GM23338 (cell line): ENCODE measurements around the gene KLC1. TPM values are rescaled to one million over a fixed set of nuclear protein-coding genes. Genes with fewer than 3 reads are reported as not detected.
A peak's percentile ranks its signal among the peaks of the same experiment; 100 is the strongest.

Source experiments
- ATAC-seq: fragments of 200-7000 bp; cut with Tn5 transposase; 3 replicates; pipeline ENCODE4 v1.9.1; 2020
- DNase-seq: peaks from one replicate; pipeline ENCODE4 v3.0.0-alpha.2; 2015; ENCODE audit warnings: low spot score
- H2AFZ ChIP-seq: fragments of 200-600 bp; sonication (generic); 2 replicates; pipeline ENCODE4 v1.8.0; 2016; ENCODE audit warnings: antibody characterized with exemption, mild to moderate bottlenecking, moderate library complexity
- H3F3A ChIP-seq: fragments of 200-600 bp; sonication (generic); replicated peaks from 2 replicates; pipeline ENCODE4 v1.8.0; 2017; ENCODE audit warnings: antibody characterized with exemption, mixed run types, low read depth
- H3K27ac ChIP-seq: fragments of 200-600 bp; sonication (generic); 2 replicates; pipeline ENCODE4 v1.6.1; 2016; ENCODE audit warnings: low read depth
- H3K27me3 ChIP-seq: fragments of 200-600 bp; sonication (generic); 2 replicates; pipeline ENCODE4 v1.8.0; 2016; ENCODE audit warnings: mild to moderate bottlenecking, mixed run types, moderate library complexity; ENCODE audit not compliant: insufficient read depth
- H3K36me3 ChIP-seq: fragments of 200-600 bp; sonication (generic); 2 replicates; pipeline ENCODE4 v1.8.0; 2016; ENCODE audit warnings: mild to moderate bottlenecking; ENCODE audit not compliant: insufficient read depth
- H3K4me1 ChIP-seq: fragments of 200-600 bp; sonication (generic); 2 replicates; pipeline ENCODE4 v1.8.0; 2016; ENCODE audit warnings: mild to moderate bottlenecking, moderate library complexity; ENCODE audit not compliant: insufficient read depth
- H3K4me2 ChIP-seq: fragments of 200-600 bp; sonication (generic); 2 replicates; pipeline ENCODE4 v1.7.1; 2017; ENCODE audit warnings: mixed run types
- H3K4me3 ChIP-seq: fragments of 200-600 bp; sonication (generic); 2 replicates; pipeline ENCODE4 v1.6.1; 2016; ENCODE audit warnings: mixed run types
- H3K79me2 ChIP-seq: fragments of 200-600 bp; sonication (generic); replicated peaks from 2 replicates; pipeline ENCODE4 v1.8.0; 2017; ENCODE audit warnings: mild to moderate bottlenecking; ENCODE audit not compliant: insufficient read depth
- H3K9me2 ChIP-seq: fragments of 200-600 bp; sonication (generic); 2 replicates; pipeline ENCODE4 v1.8.0; 2017; ENCODE audit not compliant: insufficient read depth
- H4K20me1 ChIP-seq: fragments of 200-600 bp; sonication (generic); replicated peaks from 2 replicates; pipeline ENCODE4 v1.8.0; 2017; ENCODE audit warnings: mild to moderate bottlenecking; ENCODE audit not compliant: insufficient read depth
- H3K27ac Mint-ChIP-seq: 2 replicates; pipeline ENCODE4 v1.8.0; 2020; ENCODE audit warnings: inconsistent platforms, mild to moderate bottlenecking, moderate library complexity, mixed read lengths
- H3K27me3 Mint-ChIP-seq: 3 replicates; pipeline ENCODE4 v1.8.0; 2022; ENCODE audit warnings: low read depth, mild to moderate bottlenecking, moderate library complexity, mixed read lengths, inconsistent platforms; ENCODE audit not compliant: insufficient read depth, poor library complexity
- H3K36me3 Mint-ChIP-seq: 3 replicates; pipeline ENCODE4 v1.8.0; 2021; ENCODE audit warnings: low read depth, mild to moderate bottlenecking, inconsistent platforms, moderate library complexity, mixed read lengths
- H3K4me1 Mint-ChIP-seq: 3 replicates; pipeline ENCODE4 v1.8.0; 2020; ENCODE audit warnings: mild to moderate bottlenecking, inconsistent platforms, mixed read lengths
- H3K4me3 Mint-ChIP-seq: 3 replicates; pipeline ENCODE4 v1.8.0; 2021; ENCODE audit warnings: moderate library complexity, mild to moderate bottlenecking, inconsistent platforms, mixed read lengths
- H3K9me3 Mint-ChIP-seq: 3 replicates; pipeline ENCODE4 v1.8.0; 2020; ENCODE audit warnings: moderate library complexity, mild to moderate bottlenecking, inconsistent platforms, mixed read lengths
- CREB1 ChIP-seq: fragments of 250-450 bp; sonication (Bioruptor Pico); IDR thresholded peaks from 2 replicates; pipeline ENCODE4 v1.5.0; 2020; ENCODE audit warnings: low read depth, mild to moderate bottlenecking, moderate library complexity
- ETS1 ChIP-seq: IDR thresholded peaks from 2 replicates; pipeline ENCODE4 v1.6.1; 2016; ENCODE audit warnings: antibody characterized with exemption
- EZH2 ChIP-seq: fragments of 200-600 bp; sonication (generic); IDR thresholded peaks from one replicate; pipeline ENCODE4 v1.8.0; 2017; ENCODE audit warnings: antibody characterized with exemption, mild to moderate bottlenecking, low read depth; ENCODE audit not compliant: unreplicated experiment
- EZH2phosphoT487 ChIP-seq: fragments of 200-600 bp; sonication (generic); IDR thresholded peaks from one replicate; pipeline ENCODE4 v1.8.1; 2018; ENCODE audit warnings: antibody characterized with exemption; ENCODE audit not compliant: unreplicated experiment
- JUNB ChIP-seq: IDR thresholded peaks from one replicate; pipeline ENCODE4 v1.6.1; 2016; ENCODE audit warnings: antibody characterized with exemption; ENCODE audit not compliant: unreplicated experiment
- NANOG ChIP-seq: IDR thresholded peaks from 2 replicates; pipeline ENCODE4 v1.6.1; 2016; ENCODE audit warnings: antibody characterized with exemption, borderline replicate concordance
- POLR2AphosphoS5 ChIP-seq: IDR thresholded peaks from 2 replicates; pipeline ENCODE4 v1.6.1; 2016; ENCODE audit warnings: antibody characterized with exemption, low read depth
- REST ChIP-seq: IDR thresholded peaks from one replicate; pipeline ENCODE4 v1.6.1; 2018; ENCODE audit warnings: antibody characterized with exemption; ENCODE audit not compliant: unreplicated experiment
- STAT1 ChIP-seq: IDR thresholded peaks from one replicate; pipeline ENCODE4 v1.6.1; 2016; ENCODE audit warnings: antibody characterized with exemption; ENCODE audit not compliant: unreplicated experiment
- ZNF114 ChIP-seq: fragments of 250-450 bp; sonication (Bioruptor Pico); IDR thresholded peaks from 2 replicates; pipeline ENCODE4 v1.5.0; 2020; ENCODE audit warnings: mild to moderate bottlenecking, moderate library complexity
- ZNF331 ChIP-seq: fragments of 250-450 bp; sonication (Bioruptor Pico); IDR thresholded peaks from 2 replicates; pipeline ENCODE4 v1.5.0; 2020; ENCODE audit warnings: low read depth, mild to moderate bottlenecking, moderate library complexity
- ZNF462 ChIP-seq: fragments of 250-450 bp; sonication (Bioruptor Pico); IDR thresholded peaks from 2 replicates; pipeline ENCODE4 v1.5.0; 2020; ENCODE audit warnings: mild to moderate bottlenecking, moderate library complexity
- polyA plus RNA-seq: library from polyadenylated mRNA; unstranded; fragments of >200 nt; fragmentation: Nextera tagmentation; extraction: Ambion mirVana; gene quantifications from 2 replicates; pipeline ENCODE4 v1.2.1, GENCODE V29; 2016
- total RNA-seq: library from RNA; depleted of rRNA; stranded (reverse); fragments of >200 nt; shearing (Covaris generic); gene quantifications from 2 replicates; pipeline ENCODE4 v1.2.3, GENCODE V29; 2014
- TF ChIP-seq, protein P1 (sequence below), 2 experiments: fragments of 200-600 bp in 1 of 2; sonication (generic) in 1 of 2; conservative IDR thresholded peaks; 2 replicates each; pipeline versions ENCODE4 v1.5.1 to v1.6.1; 2016 to 2017; ENCODE audit warnings: antibody characterized with exemption in 2 of 2, low read depth in 2 of 2, mild to moderate bottlenecking in 2 of 2, moderate library complexity in 1 of 2

The KLC1 gene
- total and polyA plus RNA-seq, 2 experiments from 2014 or later: 165 to 308 TPM

- H3K27ac Mint-ChIP-seq: no peak overlapping the region
- no peak for TF ChIP-seq EZH2
- no peak for TF ChIP-seq ZNF331 (CRISPR knock-in tag)
- no peak for TF ChIP-seq STAT1
- TF ChIP-seq, protein P1, sequence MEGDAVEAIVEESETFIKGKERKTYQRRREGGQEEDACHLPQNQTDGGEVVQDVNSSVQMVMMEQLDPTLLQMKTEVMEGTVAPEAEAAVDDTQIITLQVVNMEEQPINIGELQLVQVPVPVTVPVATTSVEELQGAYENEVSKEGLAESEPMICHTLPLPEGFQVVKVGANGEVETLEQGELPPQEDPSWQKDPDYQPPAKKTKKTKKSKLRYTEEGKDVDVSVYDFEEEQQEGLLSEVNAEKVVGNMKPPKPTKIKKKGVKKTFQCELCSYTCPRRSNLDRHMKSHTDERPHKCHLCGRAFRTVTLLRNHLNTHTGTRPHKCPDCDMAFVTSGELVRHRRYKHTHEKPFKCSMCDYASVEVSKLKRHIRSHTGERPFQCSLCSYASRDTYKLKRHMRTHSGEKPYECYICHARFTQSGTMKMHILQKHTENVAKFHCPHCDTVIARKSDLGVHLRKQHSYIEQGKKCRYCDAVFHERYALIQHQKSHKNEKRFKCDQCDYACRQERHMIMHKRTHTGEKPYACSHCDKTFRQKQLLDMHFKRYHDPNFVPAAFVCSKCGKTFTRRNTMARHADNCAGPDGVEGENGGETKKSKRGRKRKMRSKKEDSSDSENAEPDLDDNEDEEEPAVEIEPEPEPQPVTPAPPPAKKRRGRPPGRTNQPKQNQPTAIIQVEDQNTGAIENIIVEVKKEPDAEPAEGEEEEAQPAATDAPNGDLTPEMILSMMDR (conservative IDR thresholded peaks at IDR 0.05; ENCODE audit: low read depth in 2 of 2): no peak
- TF ChIP-seq CREB1 (CRISPR knock-in tag): no peak
- TF ChIP-seq POLR2AphosphoS5: no peak
- TF ChIP-seq ETS1: no peak
- TF ChIP-seq JUNB: no peak
- TF ChIP-seq ZNF462 (CRISPR knock-in tag): no peak
- TF ChIP-seq ZNF114 (CRISPR knock-in tag): no peak
- no peak for TF ChIP-seq NANOG
- TF ChIP-seq REST: no peak
- TF ChIP-seq EZH2phosphoT487: no peak
- peaks cover 11% of the 10 kb centered on the region for H3K27me3 Mint-ChIP-seq
These were observed 114.7 kb downstream of the KLC1 start for GRCh38 chr14:103743691-103744090.

More at GRCh38 chr14:103743691-103744090, 114.7 kb downstream of the KLC1 start:
- Mint-ChIP-seq H3K9me3 (no peaks in the 10 kb centered on the region), H3K4me3 (no peak overlapping the region), H3K4me1 (peaks cover 36% of the 10 kb centered on the region), H3K36me3 (peaks cover 17% of the 10 kb centered on the region)
- Histone ChIP-seq H3K27ac (0 out of 2 replicates have a peak overlapping the region, but pooled peaks have one; percentile 45), H3K4me1 (no peaks in the 10 kb centered on the region), H3K79me2 (no peaks in the 10 kb centered on the region), H2AFZ (no peak overlapping the region), H4K20me1 (no peaks in the 10 kb centered on the region), H3F3A (no peaks in the 10 kb centered on the region), H3K9me2 (no peaks in the 10 kb centered on the region), H3K27me3 (no peaks in the 10 kb centered on the region), H3K4me3 (no peak overlapping the region), H3K4me2 (no peak overlapping the region), H3K36me3 (no peaks in the 10 kb centered on the region)
- ATAC-seq: no peak; the same call in 2 of the 3 replicates
- no peak for DNase-seq
